ENCODE data around the gene PLPPR1.

The PLPPR1 gene

GRCh38 chr9:101372327-101373118 lies 344.0 kb downstream of the PLPPR1 start:
- DNase-seq (ENCODE audit: extremely low read depth in 1 of 2, low read depth in 1 of 2), result no peak

Measured in activated CD8-positive, alpha-beta memory T cell treated with anti-CD3 and anti-CD28 coated beads for 1 hour (primary cell).